HepG2 (cell line): ENCODE data around the gene RABGAP1L. TPM values are rescaled to one million over a fixed set of nuclear protein-coding genes. Genes with fewer than 3 reads are reported as not detected.

Source experiments
- ATAC-seq: fragments of 200-7000 bp; cut with Tn5 transposase; 3 replicates; pipeline ENCODE4 v1.9.1; 2020; ENCODE audit warnings: mild to moderate bottlenecking, moderate library complexity
- BruUV-seq: library from RNA; stranded (reverse); fragments of 400-500 nt; replicated peaks from 2 replicates; lab custom pipeline; 2021; lab: Mats Ljungman, UMichigan
- CTCF ChIA-PET: fragments of 300-600 bp; formaldehyde crosslinking; extraction: SDS; loops from one replicate; lab custom pipeline; 2021; ENCODE audit warnings: low total read pairs, inconsistent platforms, low intra/inter-chr PET ratio; lab: Yijun Ruan, JAX
- POLR2A ChIA-PET: fragments of 350-600 bp; sonication (Branson Sonifier 250); formaldehyde crosslinking; loops from one replicate; lab custom pipeline; 2020; ENCODE audit warnings: antibody characterized with exemption, inconsistent platforms; lab: Yijun Ruan, JAX
- DNase-seq: peaks from one replicate; pipeline ENCODE4 v3.0.0-alpha.2; 2015; ENCODE audit warnings: low spot score
- FAIRE-seq: peaks from 3 replicates; lab custom pipeline; 2011; peaks lifted over from hg19 to GRCh38; lab: Jason Lieb, UNC
- H2AFZ ChIP-seq: one replicate; pipeline ENCODE4 v1.6.1; 2011; ENCODE audit warnings: low read length, inconsistent platforms
- H3K27ac ChIP-seq: fragments of 300-600 bp; 3 replicates; pipeline ENCODE4 v1.8.0; 2011; ENCODE audit warnings: mixed run types, mild to moderate bottlenecking, mixed read lengths, low read length, inconsistent platforms; ENCODE audit not compliant: insufficient read depth; ENCODE audit errors: extremely low read length
- H3K27me3 ChIP-seq, 2 experiments: fragments of 200-600 bp in 1 of 2; 2 replicates in 1 of 2; 3 replicates in 1 of 2; pipeline versions ENCODE4 v1.6.0 to v1.8.0; 2011; ENCODE audit warnings: low read length in 2 of 2, mild to moderate bottlenecking in 2 of 2, moderate library complexity in 2 of 2, inconsistent platforms in 1 of 2; ENCODE audit not compliant: insufficient read depth in 2 of 2, control insufficient read depth in 1 of 2
- H3K36me3 ChIP-seq, 2 experiments: fragments of 200-600 bp in 1 of 2; replicated peaks in 1 of 2; 2 replicates in 1 of 2; 3 replicates in 1 of 2; pipeline versions ENCODE4 v1.5.1 to v1.8.0; 2011; ENCODE audit warnings: low read length in 2 of 2, inconsistent platforms in 1 of 2; ENCODE audit not compliant: insufficient read depth in 2 of 2, control insufficient read depth in 1 of 2
- H3K4me1 ChIP-seq: 2 replicates; pipeline ENCODE4 v1.5.1; 2012; ENCODE audit warnings: low read length, inconsistent platforms; ENCODE audit not compliant: insufficient read depth
- H3K4me2 ChIP-seq: 2 replicates; pipeline ENCODE4 v1.6.0; 2011; ENCODE audit warnings: low read depth, low read length, inconsistent platforms
- H3K4me3 ChIP-seq, 3 experiments: fragments of 200-600 bp in 1 of 3; sonication (generic), shearing (Covaris generic) in 1 of 3; replicated peaks in 1 of 3; 2 replicates each; pipeline ENCODE4 v1.5.1; 2011 to 2016; ENCODE audit warnings: low read length in 3 of 3, inconsistent platforms in 2 of 3, low read depth in 2 of 3, mild to moderate bottlenecking in 2 of 3, control low read depth in 1 of 3, mixed read lengths in 1 of 3; ENCODE audit not compliant: insufficient read depth in 1 of 3
- H3K79me2 ChIP-seq: one replicate; pipeline ENCODE4 v1.6.1; 2011; ENCODE audit warnings: low read length, inconsistent platforms; ENCODE audit not compliant: insufficient read depth
- H3K9ac ChIP-seq: 2 replicates; pipeline ENCODE4 v1.6.0; 2011; ENCODE audit warnings: mild to moderate bottlenecking, low read depth, low read length, inconsistent platforms; ENCODE audit not compliant: insufficient read depth
- H3K9me3 ChIP-seq: 2 replicates; pipeline ENCODE4 v1.5.1; 2012; ENCODE audit warnings: mild to moderate bottlenecking, low read length
- H4K20me1 ChIP-seq: 2 replicates; pipeline ENCODE4 v1.6.0; 2011; ENCODE audit warnings: inconsistent platforms, mild to moderate bottlenecking, low read length, moderate library complexity; ENCODE audit not compliant: insufficient read depth
- FOXM1 ChIP-seq: sonication (generic); formaldehyde crosslinking; IDR thresholded peaks from 2 replicates; pipeline ENCODE4 v1.5.0; 2020; ENCODE audit warnings: missing genetic modification reagents
- NCOA5 ChIP-seq: sonication (generic); formaldehyde crosslinking; IDR thresholded peaks from 2 replicates; pipeline ENCODE4 v1.4.0; 2020; ENCODE audit warnings: missing genetic modification reagents
- ZBTB26 ChIP-seq: IDR thresholded peaks from 2 replicates; pipeline ENCODE4 v1.6.1; 2016; ENCODE audit warnings: missing compliant biosample characterization, missing genetic modification reagents, borderline replicate concordance
- ZNF530 ChIP-seq: sonication (generic); formaldehyde crosslinking; IDR thresholded peaks from 2 replicates; pipeline ENCODE4 v1.5.0; 2020; ENCODE audit warnings: low read depth, mild to moderate bottlenecking, missing genetic modification reagents
- ZNF543 ChIP-seq: sonication (generic); formaldehyde crosslinking; IDR thresholded peaks from 2 replicates; pipeline ENCODE4 v1.4.0; 2020; ENCODE audit warnings: mild to moderate bottlenecking, missing genetic modification reagents
- WGBS: methylation state at CpG from one replicate; pipeline ENCODE4 v1.1.6; 2017; ENCODE audit warnings: low lambda C conversion rate; 5-methylcytosine and 5-hydroxymethylcytosine counted together
- in situ Hi-C: cut with HindIII; loops from 2 replicates; pipeline ENCODE4 v1.10.0; 2017; ENCODE audit warnings: low pct_unique_long_range_greater_than_20kb; ENCODE audit not compliant: extremely low pct_ligation_motif_present
- intact Hi-C: fragments of 100-400 bp; cut with micrococcal nuclease; formaldehyde crosslinking; loops from one replicate; pipeline ENCODE4 v1.10.0; 2022; ENCODE audit not compliant: unreplicated experiment
- polyA plus RNA-seq, 8 experiments: library from polyadenylated mRNA; depleted of rRNA in 3 of 8; stranded (reverse) in 7 of 8; unstranded in 1 of 8; fragments of >200 nt; fragmentation: Illumina TruSeq in 4 of 8; extraction: Trizol in 4 of 8; gene quantifications; 2 replicates each; pipeline versions ENCODE4 v1.2.1 to v1.2.3, GENCODE V29; 2011 to 2016; ENCODE audit warnings: low read depth in 4 of 8, missing spikeins in 1 of 8, mixed read lengths in 1 of 8; ENCODE audit not compliant: insufficient read depth in 1 of 8
- total RNA-seq, 5 experiments: library from RNA; depleted of rRNA; stranded (reverse); fragments of >200 nt; fragmentation: Illumina TruSeq; extraction: Trizol; gene quantifications; 2 replicates each; pipeline ENCODE4 v1.2.3, GENCODE V29; 2016; ENCODE audit warnings: low read depth in 1 of 5

The RABGAP1L gene
- total and polyA plus RNA-seq, 2 of the 13 experiments (the other 11 are each of a cell fraction or from before 2014, with no cell fraction given): 7.9 to 22.6 TPM

DNA sequence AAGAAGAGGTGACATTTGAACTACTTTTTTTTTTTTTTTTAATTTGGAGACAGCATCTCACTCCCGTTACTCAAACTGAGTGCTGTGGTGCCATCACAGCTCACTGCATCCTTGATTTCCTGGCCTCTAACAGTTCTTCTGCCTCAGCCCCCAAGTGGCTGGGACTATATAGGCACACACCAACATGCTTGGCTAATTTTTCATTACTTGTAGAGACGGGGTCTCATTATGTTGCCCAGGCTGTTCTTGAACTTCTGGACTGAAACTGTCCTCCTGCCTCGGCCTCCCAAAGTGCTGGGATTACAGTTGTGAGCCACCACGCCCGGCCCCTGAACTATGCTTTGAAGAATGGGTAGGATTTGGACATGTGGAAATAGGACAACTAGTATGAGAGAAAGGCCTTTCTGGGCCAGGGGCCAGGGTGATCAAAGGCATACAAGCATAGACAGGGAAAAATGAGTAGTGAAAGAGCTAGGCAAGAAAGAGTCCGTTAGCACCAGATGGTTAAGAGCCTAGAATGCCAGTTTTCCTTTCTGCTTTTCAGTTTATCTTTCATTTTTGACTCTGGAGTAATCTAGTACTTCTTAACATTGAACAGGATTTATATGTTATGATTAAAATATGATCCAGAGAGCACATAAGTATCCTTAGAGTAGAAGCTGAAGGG, 6.3 kb downstream of the RABGAP1L start:
- peaks cover 44% of the 10 kb centered on the region for H3K79me2 ChIP-seq
- WGBS: 89% methylated on average over 6 of the region's 6 CpGs
- H3K4me1 ChIP-seq: peaks cover 50% of the 10 kb centered on the region
- no peak overlapping the region for H3K4me2 ChIP-seq
- in situ Hi-C loops (no loop called here), intact Hi-C loops (no loop called here)
- ChIA-PET POLR2A (interaction anchor here (0.7 to 1.4 kb wide), 2 partner anchors 143 to 1127 kb away, joined by 3 to 4 read pairs; partner anchors contain the start of gene RC3H1), CTCF (no interaction called here)
- BruUV-seq: no TSS peak
- no peaks in the 10 kb centered on the region for H3K27me3 ChIP-seq
- FAIRE-seq: no peak
- no peak overlapping the region for H3K9ac ChIP-seq
- H4K20me1 ChIP-seq: no peaks in the 10 kb centered on the region
- no peak overlapping the region for H2AFZ ChIP-seq
- H3K4me3 ChIP-seq: no peak overlapping the region
- TF ChIP-seq ZNF530 (CRISPR knock-in tag) (no peak), ZBTB26 (CRISPR knock-in tag) (no peak), FOXM1 (CRISPR knock-in tag) (no peak), ZNF543 (CRISPR knock-in tag) (no peak), NCOA5 (CRISPR knock-in tag) (no peak)
- no peaks in the 10 kb centered on the region for H3K9me3 ChIP-seq
- H3K27ac ChIP-seq: peak overlapping the region; percentile 17
- peak; percentile 86 for ATAC-seq
- no peaks in the 10 kb centered on the region for H3K36me3 ChIP-seq
- DNase-seq: no peak
